ENCODE results near the gene RGS11. TPM values are rescaled to one million over a fixed set of nuclear protein-coding genes. Genes with fewer than 3 reads are reported as not detected.

The RGS11 gene
- total and polyA plus RNA-seq, 5 experiments from 2014 or later: not detected

DNA sequence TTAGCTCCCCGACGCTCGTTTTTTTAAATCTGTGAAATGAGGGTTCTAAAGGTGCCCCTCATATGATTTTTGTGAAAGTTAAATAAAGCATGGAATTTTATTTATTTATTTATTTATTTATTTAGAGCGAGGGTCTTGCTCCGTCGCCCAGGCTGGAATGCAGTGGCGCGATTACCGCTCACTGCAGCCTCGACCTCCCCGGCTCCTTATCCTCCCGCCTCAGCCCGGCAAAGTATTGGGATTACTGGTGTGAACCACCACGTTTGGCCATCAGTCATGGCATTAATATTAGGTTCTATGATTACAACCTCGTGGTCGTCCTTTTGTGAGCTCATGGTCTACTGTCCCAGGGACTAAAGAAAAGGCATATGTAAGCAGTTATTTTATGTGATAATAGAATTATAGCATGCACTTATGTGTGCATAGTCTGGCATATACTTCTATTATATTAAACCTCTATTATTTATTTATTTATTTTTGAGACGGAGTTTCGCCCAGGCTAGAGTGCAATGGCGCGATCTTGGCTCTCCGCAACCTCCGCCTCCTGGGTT is 45.9 kb downstream of the RGS11 start:
- peak overlapping the region; percentile 12 to 88 (median 78) for H3K4me3 Mint-ChIP-seq
- ATAC-seq (no peak), DNase-seq (no peak)
- H3K36me3 Mint-ChIP-seq: peaks cover 0 to 35% (median 5%) of the 10 kb centered on the region in 3 donors
- H3K27ac Mint-ChIP-seq: peak overlapping the region; percentile 62 to 96 (median 86)
- no peaks in the 10 kb centered on the region for H3K27me3 Mint-ChIP-seq
- peaks cover 13 to 39% (median 32%) of the 10 kb centered on the region in 4 donors for H3K4me1 Mint-ChIP-seq
- no peaks in the 10 kb centered on the region for H3K9me3 Mint-ChIP-seq
- POLR2A ChIA-PET: interaction anchor here (0.6 to 1.8 kb wide), 13 partner anchors 10 to 407 kb away, joined by 3 to 6 read pairs (median 4); partner anchors contain the start of genes AXIN1, DECR2 and METTL26

DNA sequence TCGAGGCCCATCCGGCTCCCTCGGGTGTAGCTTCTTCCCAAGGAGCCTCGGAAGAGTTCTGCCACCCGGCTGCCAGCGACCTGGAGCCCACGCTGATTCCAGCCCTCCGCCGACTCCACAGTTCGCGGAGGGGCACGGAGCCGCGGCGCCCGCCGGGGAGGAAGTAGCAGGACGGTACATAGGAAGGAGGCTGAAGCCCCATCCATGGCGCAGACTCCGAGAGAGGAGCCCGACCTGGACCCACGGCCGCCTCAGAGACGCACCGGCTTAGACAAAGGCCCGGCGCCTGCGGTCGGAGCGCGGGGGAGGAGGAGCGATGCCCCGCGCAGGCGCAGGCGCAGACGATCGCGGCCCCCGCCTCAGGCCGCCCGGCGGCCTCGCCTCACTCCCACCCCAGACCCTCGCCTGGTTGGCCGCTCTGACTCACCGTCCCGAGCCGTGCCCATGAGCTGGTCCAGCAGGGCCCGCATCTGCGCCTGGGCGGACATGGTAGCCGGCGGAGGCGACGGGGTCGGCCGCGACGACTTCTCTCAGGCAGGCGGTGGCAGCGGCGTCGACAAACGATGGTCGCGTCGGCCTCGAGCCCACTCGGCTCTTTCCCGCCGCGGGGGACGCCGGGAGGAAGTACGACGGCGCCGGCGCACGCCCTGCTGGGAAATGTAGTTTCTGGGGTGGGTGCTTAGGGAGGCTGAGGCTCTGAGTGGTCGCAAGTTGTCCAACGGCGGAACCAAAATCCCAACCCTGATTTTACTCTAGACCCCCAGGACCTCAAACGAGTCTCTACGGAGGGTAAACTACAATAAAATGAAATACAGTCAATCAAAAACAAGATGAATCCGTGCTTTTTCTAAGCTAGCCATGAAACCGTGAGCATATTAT is 46.7 kb downstream of the RGS11 start, which contains the start of gene LUC7L:
LUC7L (minus strand) TSS at position 598 of the 879 bp plus-strand sequence; CDS start at position 488, 110 bp downstream.
- peaks cover 0 to 42% (median 5%) of the 10 kb centered on the region in 3 donors for H3K36me3 Mint-ChIP-seq
- H3K4me1 Mint-ChIP-seq: peaks cover 9 to 35% (median 29%) of the 10 kb centered on the region in 4 donors
- POLR2A ChIA-PET: interaction anchor here (0.6 to 1.8 kb wide), 17 partner anchors 10 to 407 kb away, joined by 3 to 7 read pairs (median 4); partner anchors contain the start of genes AXIN1, DECR2, METTL26 and POLR3K
- peak within 1 kb of the TSS; percentile 81 to 92 (median 88) for H3K4me3 Mint-ChIP-seq
- H3K27me3 Mint-ChIP-seq: no peaks in the 10 kb centered on the region
- peak within 1 kb of the TSS; percentile 72 to 98 (median 94) for H3K27ac Mint-ChIP-seq
- DNase-seq (peak; percentile 80 to 96 (median 84)), ATAC-seq (peak; percentile 92)
- no peaks in the 10 kb centered on the region for H3K9me3 Mint-ChIP-seq

DNA sequence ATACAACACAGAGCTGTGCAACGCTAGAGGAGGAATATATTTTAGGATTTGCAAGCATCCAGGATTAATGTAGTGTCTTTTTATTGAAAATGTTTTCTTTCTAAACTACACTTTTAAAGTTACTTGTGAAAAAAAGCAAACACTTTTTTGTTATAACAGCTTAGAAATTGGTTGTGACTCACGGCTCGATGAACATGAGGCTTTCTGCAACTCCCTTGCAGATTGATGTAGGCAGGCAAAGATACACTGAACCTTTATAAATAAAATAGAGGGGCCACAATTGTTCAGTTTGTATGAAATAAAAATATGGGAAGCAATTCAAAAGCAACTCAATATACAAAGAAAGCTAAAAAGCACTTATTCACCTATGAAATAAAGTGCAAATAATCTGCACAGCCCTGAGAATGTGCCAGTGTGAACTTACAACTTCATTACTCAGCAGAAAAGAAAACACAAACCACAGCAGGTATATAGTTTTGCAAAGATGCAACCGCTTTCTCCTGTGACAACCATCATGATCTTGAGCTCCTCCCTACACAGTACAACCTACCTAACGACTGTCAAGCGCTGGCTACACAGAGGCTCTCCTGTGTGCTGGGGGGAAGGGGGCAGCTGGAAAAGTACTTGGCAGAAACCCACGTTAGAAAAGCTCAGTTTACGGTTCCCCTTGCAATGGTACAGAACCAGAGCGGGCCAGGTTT is 47.4 kb downstream of the RGS11 start:
- POLR2A ChIA-PET: interaction anchor here (0.6 to 1.8 kb wide), 12 partner anchors 25 to 175 kb away, joined by 3 to 7 read pairs (median 4); partner anchors contain the start of genes AXIN1 and POLR3K
- Mint-ChIP-seq H3K36me3 (peaks cover 0 to 50% (median 8%) of the 10 kb centered on the region in 3 donors), H3K27me3 (no peaks in the 10 kb centered on the region), H3K4me1 (peaks cover 9 to 37% (median 29%) of the 10 kb centered on the region in 4 donors), H3K27ac (peak overlapping the region; percentile 68 to 98 (median 94)), H3K9me3 (no peaks in the 10 kb centered on the region), H3K4me3 (peak overlapping the region; percentile 81 to 92 (median 88))
- ATAC-seq (peak in 1 of 2 donors; percentile 20), DNase-seq (peak in 1 of 10 donors; percentile 18)

GRCh38 chr16:220021-220420 is 55.7 kb downstream of the RGS11 start:
- DNase-seq: no peak
- POLR2A ChIA-PET: no interaction called here
- H3K36me3 Mint-ChIP-seq: peaks cover 0 to 92% (median 7%) of the 10 kb centered on the region in 3 donors
- H3K4me1 Mint-ChIP-seq: peaks cover 4 to 23% (median 9%) of the 10 kb centered on the region in 4 donors
- no peak overlapping the region for H3K4me3 Mint-ChIP-seq
- H3K9me3 Mint-ChIP-seq: no peaks in the 10 kb centered on the region
- ATAC-seq: no peak
- H3K27ac Mint-ChIP-seq: no peak overlapping the region
- H3K27me3 Mint-ChIP-seq: no peaks in the 10 kb centered on the region

Other genes with a start within 250 kb of the RGS11 start
- gene POLR3K, start 222.3 kb downstream of the RGS11 start, total RNA-seq: 10 to 100 TPM; 16.2 to 17.1 TPM
- 10 to 100 TPM; 20.9 to 29.5 (median 23.1) TPM for gene POLR3K, start 222.3 kb downstream of the RGS11 start, polyA plus RNA-seq
- gene SNRNP25, start 222.1 kb downstream of the RGS11 start, total RNA-seq: 10 to 100 TPM in 1 of 2 experiments, 1 to 10 TPM in 1; 9.5 to 11.3 TPM
- gene SNRNP25, start 222.1 kb downstream of the RGS11 start, polyA plus RNA-seq: 10 to 100 TPM; 20.2 to 30.2 (median 22.3) TPM
- not detected for gene RHBDF1, start 203.3 kb downstream of the RGS11 start, total RNA-seq
- under 1 TPM in 1 of 3 donors, not detected in 2; 0.50 TPM for gene RHBDF1, start 203.3 kb downstream of the RGS11 start, polyA plus RNA-seq
- gene MPG, start 197.7 kb downstream of the RGS11 start, total RNA-seq: 10 to 100 TPM; 24.5 to 27.2 TPM
- gene MPG, start 197.7 kb downstream of the RGS11 start, polyA plus RNA-seq: 10 to 100 TPM; 46.0 to 57.7 (median 51.8) TPM
- gene NPRL3, start 137.3 kb downstream of the RGS11 start, total RNA-seq: 10 to 100 TPM; 40.7 to 41.3 TPM
- 10 to 100 TPM in 2 of 3 donors, 1 to 10 TPM in 1; 5.9 to 16.2 (median 13.1) TPM for gene NPRL3, start 137.3 kb downstream of the RGS11 start, polyA plus RNA-seq
- not detected for gene HBZ, start 123.3 kb downstream of the RGS11 start, total RNA-seq
- not detected for gene HBZ, start 123.3 kb downstream of the RGS11 start, polyA plus RNA-seq
- gene HBM, start 110.0 kb downstream of the RGS11 start, total RNA-seq: not detected
- gene HBM, start 110.0 kb downstream of the RGS11 start, polyA plus RNA-seq: not detected
- not detected for gene HBA2, start 103.1 kb downstream of the RGS11 start, total RNA-seq
- 1 to 10 TPM in 1 of 3 donors, under 1 TPM in 1, not detected in 1; 0.89 to 8.6 TPM for gene HBA2, start 103.1 kb downstream of the RGS11 start, polyA plus RNA-seq
- gene HBA1, start 99.3 kb downstream of the RGS11 start, total RNA-seq: not detected
- 1 to 10 TPM in 1 of 3 donors, not detected in 2; 1.7 TPM for gene HBA1, start 99.3 kb downstream of the RGS11 start, polyA plus RNA-seq
- not detected for gene HBQ1, start 95.5 kb downstream of the RGS11 start, total RNA-seq
- gene HBQ1, start 95.5 kb downstream of the RGS11 start, polyA plus RNA-seq: under 1 TPM in 1 of 3 donors, not detected in 2; 0.71 TPM
- 100 to 1,000 TPM; 193 to 194 TPM for gene LUC7L, start 46.5 kb downstream of the RGS11 start, total RNA-seq
- gene LUC7L, start 46.5 kb downstream of the RGS11 start, polyA plus RNA-seq: 10 to 100 TPM in 1 of 3 donors, 1 to 10 TPM in 2; 4.5 to 11.9 (median 7.2) TPM
- 10 to 100 TPM; 36.7 to 46.5 TPM for gene FAM234A, start 41.1 kb downstream of the RGS11 start, total RNA-seq
- 10 to 100 TPM; 18.8 to 46.4 (median 34.4) TPM for gene FAM234A, start 41.1 kb downstream of the RGS11 start, polyA plus RNA-seq
- under 1 TPM in 1 of 2 experiments, not detected in 1; 0.68 TPM for gene ARHGDIG, start 4.6 kb upstream of the RGS11 start, total RNA-seq
- gene ARHGDIG, start 4.6 kb upstream of the RGS11 start, polyA plus RNA-seq: not detected
- gene PDIA2, start 7.2 kb upstream of the RGS11 start, total RNA-seq: under 1 TPM in 1 of 2 experiments, not detected in 1; 0.44 TPM
- gene PDIA2, start 7.2 kb upstream of the RGS11 start, polyA plus RNA-seq: not detected
- 10 to 100 TPM; 40.7 to 44.0 TPM for gene AXIN1, start 76.8 kb upstream of the RGS11 start, total RNA-seq
- 1 to 10 TPM; 1.6 to 4.1 (median 2.2) TPM for gene AXIN1, start 76.8 kb upstream of the RGS11 start, polyA plus RNA-seq
- 10 to 100 TPM; 32.4 to 33.3 TPM for gene MRPL28, start 94.6 kb upstream of the RGS11 start, total RNA-seq
- gene MRPL28, start 94.6 kb upstream of the RGS11 start, polyA plus RNA-seq: 10 to 100 TPM; 57.4 to 66.6 (median 64.7) TPM
- 10 to 100 TPM; 80.1 to 80.4 TPM for gene PGAP6, start 106.0 kb upstream of the RGS11 start, total RNA-seq
- gene PGAP6, start 106.0 kb upstream of the RGS11 start, polyA plus RNA-seq: 10 to 100 TPM; 19.5 to 38.1 (median 22.0) TPM
- 10 to 100 TPM; 29.7 to 33.2 TPM for gene NME4, start 121.3 kb upstream of the RGS11 start, total RNA-seq
- 10 to 100 TPM; 38.9 to 61.9 (median 60.7) TPM for gene NME4, start 121.3 kb upstream of the RGS11 start, polyA plus RNA-seq
- 10 to 100 TPM in 1 of 2 experiments, 1 to 10 TPM in 1; 8.5 to 10.8 TPM for gene DECR2, start 125.9 kb upstream of the RGS11 start, total RNA-seq
- 10 to 100 TPM in 1 of 3 donors, 1 to 10 TPM in 2; 7.4 to 12.2 (median 8.5) TPM for gene DECR2, start 125.9 kb upstream of the RGS11 start, polyA plus RNA-seq
- 10 to 100 TPM; 43.8 to 49.7 TPM for gene RAB11FIP3, start 149.7 kb upstream of the RGS11 start, total RNA-seq
- 1 to 10 TPM; 1.3 to 5.0 (median 2.2) TPM for gene RAB11FIP3, start 149.7 kb upstream of the RGS11 start, polyA plus RNA-seq